ENCODE measurements around the gene CNKSR3.

DNA sequence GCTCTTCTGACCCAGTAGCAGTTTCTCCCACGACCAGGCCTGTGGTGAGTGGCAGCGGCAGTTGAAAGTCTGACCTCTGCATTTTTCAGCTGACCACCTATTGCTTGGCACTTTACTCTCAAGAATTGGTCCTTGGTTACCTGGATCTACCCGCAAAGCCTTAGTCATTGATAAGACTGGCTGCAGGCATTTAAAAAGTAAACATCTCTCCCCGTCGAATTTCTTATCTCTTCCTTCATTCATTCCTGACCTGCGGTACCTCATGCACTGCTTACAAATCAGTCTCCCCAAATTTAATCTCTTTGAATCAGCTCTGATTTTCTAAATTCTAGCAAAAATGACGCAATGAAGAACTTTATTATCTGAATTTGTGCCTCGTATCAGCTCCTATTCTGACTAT is 127.7 kb downstream of the CNKSR3 start:
- TF ChIP-seq, protein P1, sequence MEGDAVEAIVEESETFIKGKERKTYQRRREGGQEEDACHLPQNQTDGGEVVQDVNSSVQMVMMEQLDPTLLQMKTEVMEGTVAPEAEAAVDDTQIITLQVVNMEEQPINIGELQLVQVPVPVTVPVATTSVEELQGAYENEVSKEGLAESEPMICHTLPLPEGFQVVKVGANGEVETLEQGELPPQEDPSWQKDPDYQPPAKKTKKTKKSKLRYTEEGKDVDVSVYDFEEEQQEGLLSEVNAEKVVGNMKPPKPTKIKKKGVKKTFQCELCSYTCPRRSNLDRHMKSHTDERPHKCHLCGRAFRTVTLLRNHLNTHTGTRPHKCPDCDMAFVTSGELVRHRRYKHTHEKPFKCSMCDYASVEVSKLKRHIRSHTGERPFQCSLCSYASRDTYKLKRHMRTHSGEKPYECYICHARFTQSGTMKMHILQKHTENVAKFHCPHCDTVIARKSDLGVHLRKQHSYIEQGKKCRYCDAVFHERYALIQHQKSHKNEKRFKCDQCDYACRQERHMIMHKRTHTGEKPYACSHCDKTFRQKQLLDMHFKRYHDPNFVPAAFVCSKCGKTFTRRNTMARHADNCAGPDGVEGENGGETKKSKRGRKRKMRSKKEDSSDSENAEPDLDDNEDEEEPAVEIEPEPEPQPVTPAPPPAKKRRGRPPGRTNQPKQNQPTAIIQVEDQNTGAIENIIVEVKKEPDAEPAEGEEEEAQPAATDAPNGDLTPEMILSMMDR (IDR thresholded peaks at IDR 0.05): no peak
- no peak for TF ChIP-seq POLR2A (IDR thresholded peaks at IDR 0.05)

Measured in right lobe of liver (tissue), 4 donors.